K562 (cell line): ENCODE data around the gene ARPC2. TPM values are rescaled to one million over a fixed set of nuclear protein-coding genes. Genes with fewer than 3 reads are reported as not detected.

Experiments
- ATAC-seq: fragments of 200-7000 bp; cut with Tn5 transposase; 3 replicates; pipeline ENCODE4 v1.9.1; 2020; ENCODE audit warnings: moderate library complexity
- BruUV-seq: library from RNA; stranded (reverse); fragments of 400-500 nt; replicated peaks from 2 replicates; lab custom pipeline; 2021; lab: Mats Ljungman, UMichigan
- CTCF ChIA-PET: fragments of 300-600 bp; formaldehyde crosslinking; extraction: SDS; loops from one replicate; lab custom pipeline; 2021; ENCODE audit warnings: low intra/inter-chr PET ratio; lab: Yijun Ruan, JAX
- POLR2A ChIA-PET: fragments of 300-600, 350-650 bp; sonication (Branson Sonifier 250); formaldehyde crosslinking; extraction: SDS; loops from one replicate; lab custom pipeline; 2021; ENCODE audit warnings: antibody characterized with exemption, inconsistent platforms; lab: Yijun Ruan, JAX
- DNase-seq, 4 experiments: peaks; one replicate each; pipeline versions ENCODE4 v3.0.0 to v3.0.0-alpha.2; 2011 to 2018; ENCODE audit warnings: low spot score in 3 of 4, mixed read lengths in 3 of 4; ENCODE audit errors: extremely low read depth in 1 of 4
- FAIRE-seq: peaks from 2 replicates; lab custom pipeline; 2011; peaks lifted over from hg19 to GRCh38; lab: Jason Lieb, UNC
- H2AFZ ChIP-seq: 2 replicates; pipeline ENCODE4 v1.6.0; 2011; ENCODE audit warnings: low read depth, low read length, control low read depth, inconsistent platforms
- H3K27ac ChIP-seq: fragments of 200-600 bp; 3 replicates; pipeline ENCODE4 v1.8.0; 2011; ENCODE audit warnings: low read depth, mild to moderate bottlenecking, control low read depth, inconsistent platforms, low read length, moderate library complexity, mixed read lengths; ENCODE audit errors: extremely low read depth
- H3K27me3 ChIP-seq, 2 experiments: fragments of 300-600 bp in 1 of 2; 2 replicates in 1 of 2; 3 replicates in 1 of 2; pipeline versions ENCODE4 v1.6.0 to v1.8.0; 2011; ENCODE audit warnings: inconsistent platforms in 2 of 2, low read length in 2 of 2, mild to moderate bottlenecking in 1 of 2, mixed read lengths in 1 of 2, moderate library complexity in 1 of 2; ENCODE audit not compliant: control insufficient read depth in 2 of 2, insufficient read depth in 2 of 2
- H3K36me3 ChIP-seq: fragments of 300-600 bp; 3 replicates; pipeline ENCODE4 v1.8.0; 2011; ENCODE audit warnings: mild to moderate bottlenecking, low read length, inconsistent platforms; ENCODE audit not compliant: control insufficient read depth, insufficient read depth
- H3K4me1 ChIP-seq, 2 experiments: fragments of 200-600 bp in 1 of 2; replicated peaks in 1 of 2; 2 replicates in 1 of 2; 3 replicates in 1 of 2; pipeline versions ENCODE4 v1.5.1 to v1.8.0; 2011; ENCODE audit warnings: inconsistent platforms in 2 of 2, low read length in 2 of 2, mild to moderate bottlenecking in 1 of 2, mixed read lengths in 1 of 2, moderate library complexity in 1 of 2; ENCODE audit not compliant: control insufficient read depth in 2 of 2, insufficient read depth in 2 of 2
- H3K4me2 ChIP-seq: 2 replicates; pipeline ENCODE4 v1.6.1; 2011; ENCODE audit warnings: low read length, control low read depth, inconsistent platforms, mixed read lengths; ENCODE audit not compliant: insufficient read depth
- H3K4me3 ChIP-seq: fragments of 200-600 bp; sonication (generic), shearing (Covaris generic); 2 replicates; pipeline ENCODE4 v1.5.1; 2016; ENCODE audit warnings: control low read depth, inconsistent platforms
- H3K79me2 ChIP-seq: fragments of 200-600 bp; 3 replicates; pipeline ENCODE4 v1.8.0; 2011; ENCODE audit warnings: low read length, inconsistent platforms; ENCODE audit not compliant: control insufficient read depth, insufficient read depth
- H3K9ac ChIP-seq, 2 experiments: 2 replicates each; pipeline versions ENCODE4 v1.6.0 to v1.6.1; 2011; ENCODE audit warnings: low read depth in 2 of 2, low read length in 2 of 2, control low read depth in 1 of 2, inconsistent platforms in 1 of 2, mild to moderate bottlenecking in 1 of 2, mixed read lengths in 1 of 2; ENCODE audit not compliant: insufficient read depth in 1 of 2
- H3K9me1 ChIP-seq: one replicate; pipeline ENCODE4 v1.6.0; 2011; ENCODE audit warnings: inconsistent platforms, mild to moderate bottlenecking, low read length, moderate library complexity; ENCODE audit not compliant: control insufficient read depth, insufficient read depth
- H3K9me3 ChIP-seq: replicated peaks from 2 replicates; pipeline ENCODE4 v1.5.1; 2011; ENCODE audit warnings: low read depth, low read length, inconsistent platforms; ENCODE audit not compliant: control insufficient read depth, insufficient read depth
- H4K20me1 ChIP-seq: replicated peaks from 2 replicates; pipeline ENCODE4 v1.6.1; 2011; ENCODE audit warnings: low read length, inconsistent platforms, mixed read lengths; ENCODE audit not compliant: control insufficient read depth, insufficient read depth
- ATF3 ChIP-seq, 2 experiments: fragments of 450-650 bp in 1 of 2; sonication (generic) in 1 of 2; formaldehyde crosslinking in 1 of 2; IDR thresholded peaks in 1 of 2; conservative IDR thresholded peaks in 1 of 2; 2 replicates each; pipeline versions ENCODE4 v1.6.1 to v1.8.1; 2016 to 2023; ENCODE audit warnings: mild to moderate bottlenecking in 2 of 2, moderate library complexity in 2 of 2, inconsistent platforms in 1 of 2, missing genetic modification reagents in 1 of 2
- BRD4 ChIP-seq: fragments of 200-600 bp; sonication (generic); IDR thresholded peaks from 2 replicates; pipeline ENCODE4 v1.6.1; 2017; ENCODE audit warnings: inconsistent platforms
- ELF2 ChIP-seq: fragments of 250-450 bp; sonication (Bioruptor Pico); IDR thresholded peaks from 2 replicates; pipeline ENCODE4 v1.5.0; 2021; ENCODE audit warnings: mild to moderate bottlenecking
- GABPB1 ChIP-seq: sonication (generic); formaldehyde crosslinking; IDR thresholded peaks from 2 replicates; pipeline ENCODE4 v1.8.0; 2022; ENCODE audit warnings: mild to moderate bottlenecking, missing genetic modification reagents
- HLTF ChIP-seq: fragments of 450-650 bp; IDR thresholded peaks from 2 replicates; pipeline ENCODE4 v1.6.1; 2016
- KDM1A ChIP-seq, 2 experiments: fragments of 450-650 bp; IDR thresholded peaks; 2 replicates each; pipeline ENCODE4 v1.6.1; 2016; ENCODE audit warnings: mild to moderate bottlenecking in 2 of 2
- KDM2B ChIP-seq: fragments of 250-450 bp; sonication (Bioruptor Pico); IDR thresholded peaks from 2 replicates; pipeline ENCODE4 v1.8.0; 2021; ENCODE audit warnings: mild to moderate bottlenecking, moderate library complexity
- NELFE ChIP-seq: IDR thresholded peaks from 2 replicates; pipeline ENCODE4 v1.6.1; 2011; ENCODE audit warnings: mild to moderate bottlenecking; ENCODE audit not compliant: insufficient read depth, insufficient read length
- NEUROD1 ChIP-seq: fragments of 150-350 bp; IDR thresholded peaks from 2 replicates; pipeline ENCODE4 v1.6.1; 2014; ENCODE audit warnings: borderline replicate concordance, low read length, low read depth; ENCODE audit not compliant: partially characterized antibody
- NFE2L1 ChIP-seq: fragments of 450-650 bp; IDR thresholded peaks from 2 replicates; pipeline ENCODE4 v1.6.1; 2016; ENCODE audit warnings: missing genetic modification characterization, low read depth, mild to moderate bottlenecking, missing compliant biosample characterization, moderate library complexity, borderline replicate concordance
- SMARCA5 ChIP-seq: fragments of 450-650 bp; IDR thresholded peaks from 2 replicates; pipeline ENCODE4 v1.6.1; 2016
- TCFL5 ChIP-seq: fragments of 250-450 bp; sonication (Bioruptor Pico); conservative IDR thresholded peaks from 2 replicates; pipeline ENCODE4 v1.6.1; 2021; ENCODE audit warnings: mild to moderate bottlenecking, moderate library complexity, matching md5 sums
- ZNF586 ChIP-seq: fragments of 450-650 bp; formaldehyde crosslinking; conservative IDR thresholded peaks from 2 replicates; pipeline ENCODE4 v1.4.0; 2020; ENCODE audit warnings: mild to moderate bottlenecking, moderate library complexity
- ZNF778 ChIP-seq: fragments of 450-650 bp; formaldehyde crosslinking; IDR thresholded peaks from 2 replicates; pipeline ENCODE4 v1.4.0; 2020; ENCODE audit warnings: mild to moderate bottlenecking, moderate library complexity
- WGBS: fragments of 100-300 bp; shearing (Covaris generic); methylation state at CpG from one replicate; pipeline ENCODE4 v1.1.6; 2016; ENCODE audit warnings: low coverage, mixed read lengths; ENCODE audit not compliant: insufficient coverage; ENCODE audit errors: missing lambda C conversion rate; 5-methylcytosine and 5-hydroxymethylcytosine counted together
- in situ Hi-C: fragments of 300-500 bp; cut with MboI; formaldehyde crosslinking; loops from 4 replicates; pipeline ENCODE4 v1.15.0; 2018; ENCODE audit warnings: inconsistent platforms, mixed read lengths
- intact Hi-C: fragments of 100-400 bp; cut with micrococcal nuclease; formaldehyde crosslinking; loops from 2 replicates; pipeline ENCODE4 v1.14.2; 2022
- polyA plus RNA-seq, 8 experiments: library from polyadenylated mRNA; depleted of rRNA in 4 of 8; stranded (reverse) in 5 of 8; unstranded in 3 of 8; fragments of >200 nt; fragmentation: Nextera tagmentation in 2 of 8; fragmentation: Illumina TruSeq in 1 of 8; extraction: Ambion mirVana in 2 of 8; extraction: Trizol in 1 of 8; gene quantifications; 2 replicates each; pipeline versions ENCODE4 v1.2.1 to v1.2.3, GENCODE V29; 2011 to 2014; ENCODE audit warnings: inconsistent platforms in 1 of 8, missing spikeins in 1 of 8
- total RNA-seq, 7 experiments: library from RNA; depleted of rRNA in 6 of 7; stranded (reverse); fragments of >200 nt in 6 of 7; fragmentation: Illumina TruSeq in 2 of 7; extraction: Trizol in 2 of 7; gene quantifications; 2 replicates each; pipeline versions ENCODE4 v1.2.1 to v1.2.3, GENCODE V29; 2011 to 2021; ENCODE audit warnings: low replicate concordance in 1 of 7

ARPC2 gene
- total and polyA plus RNA-seq, 9 of the 15 experiments (the other 6 are each of a cell fraction or from before 2014, with no cell fraction given): 81.9 to 187 (median 103) TPM

DNA sequence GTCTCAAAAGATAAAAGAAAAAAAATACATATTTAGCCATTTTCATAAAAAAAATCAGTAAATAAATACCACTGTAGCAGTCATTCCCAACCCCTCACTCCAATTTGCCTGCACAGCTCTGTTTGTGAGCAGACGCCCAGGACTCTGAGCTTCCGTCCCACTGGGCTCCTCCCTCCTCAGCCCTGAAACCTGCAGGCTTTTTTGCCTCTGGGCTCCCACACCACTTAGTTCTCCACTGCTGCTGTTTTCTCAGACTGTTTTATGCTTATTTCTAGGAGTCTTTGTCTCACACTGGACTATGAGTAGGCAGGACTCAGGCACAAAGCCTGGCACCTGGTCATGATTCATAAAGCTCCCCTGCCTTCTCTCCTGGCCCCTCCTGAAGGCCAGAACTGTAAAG lies 44.1 kb upstream of the ARPC2 start:
- ChIA-PET POLR2A (interaction anchor here (0.5 to 0.6 kb wide), 3 partner anchors 10 to 414 kb away, joined by 3 to 4 read pairs (median 3); no protein-coding TSS in a partner anchor), CTCF (no interaction called here)
- BruUV-seq: no TSS peak
- no peak overlapping the region for H3K4me2 ChIP-seq
- H3K27ac ChIP-seq: no peak overlapping the region
- no peaks in the 10 kb centered on the region for H3K36me3 ChIP-seq
- no peaks in the 10 kb centered on the region; a peak in 1 of 5 replicates for H3K4me1 ChIP-seq
- no peaks in the 10 kb centered on the region for H3K9me1 ChIP-seq
- H3K79me2 ChIP-seq: no peaks in the 10 kb centered on the region
- 0% methylated on average over 2 of the region's 2 CpGs for WGBS
- ATAC-seq: no peak
- in situ Hi-C loops (no loop called here), intact Hi-C loops (no loop called here)
- DNase-seq: no peak
- no peak overlapping the region for H3K4me3 ChIP-seq
- H2AFZ ChIP-seq: no peak overlapping the region
- no peak for TF ChIP-seq ELF2 (CRISPR knock-in tag)
- TF ChIP-seq ZNF778 (CRISPR knock-in tag): no peak
- no peak for TF ChIP-seq ZNF586 (CRISPR knock-in tag)
- TF ChIP-seq NFE2L1 (tag): no peak
- TF ChIP-seq NELFE: no peak
- TF ChIP-seq ATF3 (IDR thresholded peaks at IDR 0.05): no peak
- TF ChIP-seq ATF3 (CRISPR knock-in tag; conservative IDR thresholded peaks at IDR 0.05): no peak
- TF ChIP-seq KDM1A (IDR thresholded peaks at IDR 0.05): no peak
- TF ChIP-seq KDM2B: no peak
- no peak for TF ChIP-seq SMARCA5
- no peak for TF ChIP-seq NEUROD1
- TF ChIP-seq HLTF: no peak
- no peak for TF ChIP-seq GABPB1
- TF ChIP-seq TCFL5 (CRISPR knock-in tag): no peak
- no peak for TF ChIP-seq BRD4
- FAIRE-seq: no peak
- no peaks in the 10 kb centered on the region for H4K20me1 ChIP-seq
- no peaks in the 10 kb centered on the region for H3K9me3 ChIP-seq
- no peak overlapping the region for H3K9ac ChIP-seq
- H3K27me3 ChIP-seq: no peaks in the 10 kb centered on the region
